H1 (cell line): ENCODE measurements around the gene NRBF2.

Source experiments
- EZH2 ChIP-seq: fragments of 200-600 bp; sonication (generic); IDR thresholded peaks from 2 replicates; pipeline ENCODE4 v1.7.1; 2012; ENCODE audit warnings: low read depth, mild to moderate bottlenecking, moderate library complexity, low read length, inconsistent platforms; ENCODE audit not compliant: severe bottlenecking
- NANOG ChIP-seq: IDR thresholded peaks from 2 replicates; pipeline ENCODE4 v1.6.1; 2011; ENCODE audit warnings: low read length, low read depth, mild to moderate bottlenecking, inconsistent platforms; ENCODE audit not compliant: insufficient read depth, poor library complexity, severe bottlenecking
- TF ChIP-seq, protein P1 (sequence below), 3 experiments: IDR thresholded peaks; 1 replicate in 2 of 3; 2 replicates in 1 of 3; pipeline versions ENCODE4 v1.5.1 to v1.6.1; 2011; ENCODE audit warnings: low read length in 3 of 3, mild to moderate bottlenecking in 3 of 3, inconsistent platforms in 2 of 3, low read depth in 1 of 3, moderate library complexity in 1 of 3; ENCODE audit not compliant: insufficient read depth in 1 of 3; ENCODE audit errors: control extremely low read depth in 1 of 3

DNA sequence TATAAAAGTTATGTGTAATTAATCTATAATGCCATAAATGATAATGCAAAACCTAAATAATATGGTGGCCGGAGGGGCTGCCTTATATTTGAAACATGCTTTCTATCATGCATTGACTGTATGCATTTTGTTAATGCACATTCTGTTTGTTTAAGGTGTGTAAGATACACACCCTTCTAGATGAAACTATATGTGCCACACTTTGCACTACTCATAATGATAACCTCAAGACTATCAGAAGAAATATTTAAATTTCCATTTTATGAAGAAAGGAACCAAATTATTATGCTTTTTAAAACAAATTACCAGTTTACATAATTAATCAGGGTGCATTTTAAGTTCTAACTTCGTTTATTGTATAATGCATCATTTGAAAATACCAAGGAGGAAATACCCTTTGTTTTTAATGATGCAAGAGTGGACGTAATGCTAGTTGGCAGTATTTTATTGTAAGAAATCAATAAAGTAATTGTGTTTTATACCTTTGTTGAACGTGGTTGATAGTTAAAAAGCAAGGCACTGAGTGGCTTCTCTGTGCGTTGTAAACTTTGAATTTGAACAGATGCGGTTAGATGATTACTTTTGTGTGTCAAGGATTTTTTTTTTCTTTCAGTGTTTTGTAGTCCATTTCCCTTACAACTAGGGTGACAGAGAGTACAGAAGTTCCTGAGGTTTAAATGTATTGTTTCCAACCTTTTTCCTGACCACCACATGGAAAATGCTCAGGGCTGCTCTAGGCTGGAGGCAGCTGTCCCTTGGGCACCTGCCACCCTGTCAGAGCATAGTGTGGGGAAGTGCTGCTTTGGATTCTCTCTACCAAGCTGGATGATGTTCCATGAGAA lies 21.6 kb downstream of the NRBF2 start:
- TF ChIP-seq, protein P1, sequence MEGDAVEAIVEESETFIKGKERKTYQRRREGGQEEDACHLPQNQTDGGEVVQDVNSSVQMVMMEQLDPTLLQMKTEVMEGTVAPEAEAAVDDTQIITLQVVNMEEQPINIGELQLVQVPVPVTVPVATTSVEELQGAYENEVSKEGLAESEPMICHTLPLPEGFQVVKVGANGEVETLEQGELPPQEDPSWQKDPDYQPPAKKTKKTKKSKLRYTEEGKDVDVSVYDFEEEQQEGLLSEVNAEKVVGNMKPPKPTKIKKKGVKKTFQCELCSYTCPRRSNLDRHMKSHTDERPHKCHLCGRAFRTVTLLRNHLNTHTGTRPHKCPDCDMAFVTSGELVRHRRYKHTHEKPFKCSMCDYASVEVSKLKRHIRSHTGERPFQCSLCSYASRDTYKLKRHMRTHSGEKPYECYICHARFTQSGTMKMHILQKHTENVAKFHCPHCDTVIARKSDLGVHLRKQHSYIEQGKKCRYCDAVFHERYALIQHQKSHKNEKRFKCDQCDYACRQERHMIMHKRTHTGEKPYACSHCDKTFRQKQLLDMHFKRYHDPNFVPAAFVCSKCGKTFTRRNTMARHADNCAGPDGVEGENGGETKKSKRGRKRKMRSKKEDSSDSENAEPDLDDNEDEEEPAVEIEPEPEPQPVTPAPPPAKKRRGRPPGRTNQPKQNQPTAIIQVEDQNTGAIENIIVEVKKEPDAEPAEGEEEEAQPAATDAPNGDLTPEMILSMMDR (IDR thresholded peaks at IDR 0.05; ENCODE audit: control extremely low read depth in 1 of 3, insufficient read depth in 1 of 3, low read depth in 1 of 3, low read length in 3 of 3) = no peak
- no peak for TF ChIP-seq NANOG
- no peak for TF ChIP-seq EZH2
